Stimulated activated CD8-positive, alpha-beta memory T cell treated with anti-CD3 and anti-CD28 coated beads, Interleukin-7, amount 100 ng/mL, for 4 hours (primary cell): ENCODE results near the gene CLEC18B.
"Not testable (repeated sequence)": the region's sequence is repeated elsewhere in the genome, so short reads cannot be mapped to it uniquely, and the experiment has no call there.

Experiments used
- DNase-seq, 2 donors: peaks; one replicate each; pipeline ENCODE4 v3.0.0-alpha.2; 2020; ENCODE audit warnings: low read depth in 2 of 2

Gene CLEC18B

DNA sequence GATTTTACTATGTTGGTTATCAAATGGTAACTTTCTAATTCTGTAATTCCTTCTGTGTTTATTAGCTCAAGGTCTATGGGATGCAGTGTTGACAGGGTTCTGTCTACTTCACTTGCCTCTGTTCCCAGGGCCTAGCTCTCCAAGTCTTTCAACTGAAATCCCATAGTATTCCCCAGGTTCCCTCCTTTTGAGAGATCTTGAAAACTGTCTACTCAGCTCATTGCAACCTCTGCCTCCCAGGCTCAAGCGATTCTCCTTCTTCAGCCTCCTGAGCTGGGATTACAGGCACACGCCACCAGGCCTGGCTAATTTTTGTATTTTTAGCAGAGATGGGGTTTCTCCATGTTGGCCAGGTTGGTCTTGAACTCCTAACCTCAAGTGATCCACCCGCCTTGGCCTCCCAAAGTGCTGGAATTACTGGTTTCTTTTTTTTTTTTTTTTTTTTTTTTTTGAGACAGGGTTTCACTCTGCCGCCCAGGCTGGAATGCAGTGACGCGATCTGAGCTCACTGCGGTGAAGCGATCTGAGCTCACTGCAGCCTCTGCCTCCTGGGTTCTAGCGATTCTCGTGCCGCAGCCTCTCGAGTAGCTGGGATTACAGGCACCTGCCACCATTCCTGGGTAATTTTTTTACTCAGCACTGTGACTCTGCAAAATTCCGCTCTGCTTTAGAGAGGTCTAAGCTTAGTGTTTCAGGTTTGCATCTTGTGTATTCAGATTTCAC is 22.5 kb upstream of the CLEC18B start:
- not testable (repeated sequence) for DNase-seq

- DNase-seq: no peak
These were observed 18.4 kb upstream of the CLEC18B start for GRCh38 chr16:74439685-74440084.

DNA sequence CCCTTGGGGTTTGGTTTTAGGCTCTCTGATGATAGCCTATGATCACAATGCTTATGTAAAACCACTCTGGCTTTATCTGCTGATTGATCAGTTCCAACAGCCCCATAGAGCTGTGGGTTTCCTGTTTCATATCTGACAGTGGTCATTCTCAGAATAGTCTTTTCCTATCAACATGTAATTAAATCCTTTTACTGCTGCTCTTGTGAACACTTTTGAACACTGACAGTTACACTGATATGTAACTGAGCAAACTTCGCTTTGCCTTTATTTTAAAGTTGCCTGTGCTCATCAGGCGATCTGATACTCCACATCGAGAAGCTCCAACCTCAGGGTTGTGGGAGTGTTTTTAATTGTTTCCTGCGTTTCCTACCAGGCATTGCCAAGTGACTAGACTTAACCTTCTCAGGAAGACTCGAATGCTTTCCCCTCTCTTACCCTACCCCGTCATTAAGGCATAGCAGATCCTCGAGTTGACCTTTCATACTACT is 17.3 kb upstream of the CLEC18B start:
- DNase-seq: no peak

GRCh38 chr16:74431516-74431915 is 10.2 kb upstream of the CLEC18B start:
- DNase-seq: no peak

DNA sequence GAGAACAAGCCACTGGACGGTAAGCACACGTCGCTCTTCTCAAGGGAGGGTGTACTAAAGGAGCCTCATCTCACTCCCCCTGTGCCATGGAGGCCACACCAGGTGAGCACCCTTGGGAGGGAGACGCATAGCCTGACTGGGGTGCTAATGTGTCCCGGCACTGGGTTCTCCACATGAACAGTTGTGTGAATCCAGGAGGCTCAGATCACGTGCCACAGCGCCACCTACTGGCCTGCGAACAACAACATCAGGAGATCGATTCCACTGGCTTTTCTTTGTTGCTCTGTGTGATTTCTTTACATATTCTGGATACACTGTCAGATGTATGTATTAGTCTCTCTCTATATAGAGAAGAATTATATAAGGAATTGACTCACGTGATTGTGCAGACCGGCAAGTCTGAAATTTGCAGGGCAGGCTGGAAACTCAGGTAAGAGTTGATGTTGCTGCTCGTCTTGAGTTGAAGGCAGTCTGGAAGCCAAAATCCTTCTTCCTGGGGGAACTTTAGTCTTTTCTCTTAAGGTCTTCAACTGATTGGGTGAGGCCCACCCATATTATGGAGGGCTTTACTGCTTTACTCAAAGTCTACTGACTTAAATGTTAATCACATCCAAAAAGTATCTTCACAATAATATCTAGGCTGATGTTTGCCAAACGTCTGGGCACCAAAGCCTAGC is 8.9 kb upstream of the CLEC18B start:
- peak; percentile 25 to 39 for DNase-seq

- DNase-seq: not testable (repeated sequence)
These were observed 7.2 kb upstream of the CLEC18B start for GRCh38 chr16:74428493-74428892.

DNA sequence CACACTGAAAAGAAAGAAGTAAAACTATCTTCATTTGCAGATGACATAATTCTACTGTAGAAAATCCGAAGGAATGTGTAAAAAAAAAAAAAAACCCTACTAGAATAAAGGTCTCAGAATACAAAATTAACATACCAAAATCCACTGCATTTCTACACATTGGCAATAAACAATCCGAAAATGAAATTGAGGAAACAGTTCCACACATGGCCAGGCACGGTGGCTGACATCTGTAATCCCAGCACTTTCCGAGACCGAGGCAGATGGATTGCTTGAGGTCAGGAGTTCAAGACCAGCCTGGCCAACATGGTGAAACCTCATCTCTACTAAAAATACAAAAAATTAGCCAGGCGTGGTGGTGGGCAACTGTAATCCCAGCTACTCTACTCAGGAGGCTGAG is 4.5 kb upstream of the CLEC18B start:
- DNase-seq: not testable (repeated sequence)

DNA sequence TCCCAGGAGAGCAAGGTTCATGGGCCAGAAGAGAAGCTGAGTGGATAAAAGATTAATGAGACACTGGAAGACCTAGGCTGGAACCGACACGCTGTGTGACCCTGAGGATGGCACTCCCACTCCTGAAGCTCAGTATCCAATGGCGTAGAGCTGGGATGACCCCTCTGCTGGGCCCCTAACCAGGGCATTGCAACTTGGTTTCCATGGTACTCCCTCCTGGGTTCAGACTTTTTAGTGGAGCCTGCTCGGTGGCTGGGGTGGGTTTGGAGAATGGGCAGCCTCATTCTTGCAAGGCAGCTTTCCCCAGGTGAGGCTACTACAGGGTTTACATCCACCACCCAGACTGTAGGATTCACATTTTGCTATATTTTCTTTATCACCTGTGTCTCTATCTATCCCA is 2.4 kb upstream of the CLEC18B start:
- not testable (repeated sequence) for DNase-seq

DNA sequence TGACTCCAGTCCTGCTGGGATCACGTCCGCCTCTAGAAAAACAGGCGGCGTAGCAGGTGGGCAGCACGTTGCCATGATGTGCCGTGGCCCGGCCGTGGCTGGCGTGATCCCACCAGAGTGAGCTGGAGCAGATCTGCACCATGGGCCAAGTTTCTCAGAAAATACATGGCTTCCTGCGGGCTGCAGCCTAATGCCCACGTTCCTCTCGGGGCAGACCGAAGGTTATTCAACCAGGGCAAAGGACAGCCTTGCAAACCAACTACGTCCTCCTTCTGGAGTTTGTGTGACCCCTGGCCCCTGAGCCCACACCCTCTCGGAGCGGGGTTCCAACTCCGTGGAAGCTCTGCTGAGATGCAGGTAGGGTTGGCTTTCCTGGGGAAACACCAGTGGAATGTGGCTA is 808 bp upstream of the CLEC18B start:
- DNase-seq: not testable (repeated sequence)

GRCh38 chr16:74421482-74421785 is 156 bp upstream of the CLEC18B start:
- not testable (repeated sequence) for DNase-seq

DNA sequence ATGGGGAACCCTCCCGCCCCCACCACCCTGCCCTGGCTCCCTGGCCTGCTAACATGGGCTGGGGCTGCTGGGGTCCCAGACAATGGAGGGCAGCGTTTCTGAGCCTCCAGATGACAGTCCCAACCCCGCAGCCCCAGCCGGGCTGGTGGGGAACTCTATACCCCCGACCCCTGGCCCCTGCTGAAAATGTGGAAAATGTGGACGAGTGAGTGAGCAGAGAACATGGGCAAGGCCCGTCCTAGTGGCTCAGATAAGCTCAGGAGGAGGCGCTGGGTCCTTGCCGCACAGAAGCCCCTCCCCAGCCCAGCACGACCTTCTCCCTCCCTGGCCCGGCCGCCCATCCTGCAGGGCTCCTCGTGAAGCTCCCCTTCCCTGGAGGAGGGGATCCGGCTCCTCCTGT is 1.5 kb downstream of the CLEC18B start:
- DNase-seq: not testable (repeated sequence)

DNA sequence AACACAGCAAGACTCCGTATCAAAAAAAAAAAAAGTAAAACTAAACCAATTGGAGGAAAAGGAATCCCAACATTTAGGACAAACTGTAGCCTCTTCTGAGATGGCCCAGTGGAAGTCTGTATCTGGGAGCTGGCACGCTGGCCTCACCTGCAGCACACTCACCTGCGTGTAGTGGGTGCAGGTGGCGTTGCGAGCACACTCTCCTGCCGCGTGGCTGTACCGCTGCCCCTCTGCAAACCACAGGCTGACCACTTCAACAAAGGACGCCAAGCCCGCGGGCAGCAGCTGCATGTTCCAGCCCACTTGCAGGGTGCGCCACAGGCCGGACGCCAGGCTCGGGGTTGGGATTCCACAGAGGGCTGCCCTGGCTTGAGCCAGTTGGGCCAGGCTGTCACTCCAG is 3.4 kb downstream of the CLEC18B start:
- not testable (repeated sequence) for DNase-seq

- DNase-seq: not testable (repeated sequence)
These were observed 7.4 kb downstream of the CLEC18B start for GRCh38 chr16:74413920-74414319.

DNA sequence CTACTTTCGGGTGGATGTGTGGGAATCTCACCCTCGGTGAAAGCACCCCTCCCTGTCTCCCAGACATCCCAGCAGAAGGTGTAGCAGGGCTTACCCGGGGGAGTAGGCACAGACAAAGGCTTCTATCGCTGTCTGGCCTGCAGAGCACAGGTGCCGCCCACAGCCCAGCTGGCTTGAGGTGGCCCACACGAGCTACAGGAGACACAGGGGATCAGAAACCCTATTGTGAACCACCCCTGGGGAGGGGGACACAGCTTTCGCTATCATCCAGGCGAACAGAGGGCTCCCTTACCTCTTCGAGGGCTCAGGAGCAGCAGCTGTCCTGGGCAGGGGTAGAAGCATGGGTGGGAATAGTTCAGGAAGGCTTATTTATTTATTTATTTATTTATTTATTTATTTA is 7.8 kb downstream of the CLEC18B start:
- not testable (repeated sequence) for DNase-seq

- not testable (repeated sequence) for DNase-seq
These were observed 8.4 kb downstream of the CLEC18B start for GRCh38 chr16:74412775-74413390.

DNA sequence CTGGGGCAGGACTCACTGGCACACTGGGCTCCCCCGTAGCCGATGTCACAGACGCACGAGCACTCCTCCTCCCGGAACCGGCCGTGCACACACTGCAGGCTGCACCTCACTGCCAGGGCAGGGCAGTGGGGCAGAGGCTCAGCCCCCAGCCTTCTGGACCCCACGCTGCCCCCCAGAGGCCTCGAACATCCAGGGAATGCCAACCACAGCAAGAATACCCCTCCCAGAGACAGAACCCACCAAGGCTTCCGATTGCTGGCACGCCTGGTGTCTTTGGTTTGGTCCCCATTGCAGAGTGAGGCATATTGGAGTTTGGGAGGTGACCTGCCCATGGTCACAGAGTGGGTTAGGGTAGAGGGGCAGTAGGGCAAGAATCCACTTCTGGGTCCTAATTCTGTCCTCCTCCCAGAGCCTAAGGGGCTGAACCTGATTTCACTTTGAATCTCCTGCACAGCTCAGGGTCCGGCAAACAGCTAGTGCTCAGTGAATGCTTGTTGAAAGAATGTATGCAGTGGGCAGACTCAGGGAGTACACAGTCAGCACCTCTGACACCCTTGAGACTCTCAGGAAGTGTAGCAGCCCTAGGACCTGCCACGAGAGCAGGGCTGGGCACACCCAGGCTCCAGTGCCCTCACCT is 9.0 kb downstream of the CLEC18B start:
- DNase-seq: not testable (repeated sequence)

DNA sequence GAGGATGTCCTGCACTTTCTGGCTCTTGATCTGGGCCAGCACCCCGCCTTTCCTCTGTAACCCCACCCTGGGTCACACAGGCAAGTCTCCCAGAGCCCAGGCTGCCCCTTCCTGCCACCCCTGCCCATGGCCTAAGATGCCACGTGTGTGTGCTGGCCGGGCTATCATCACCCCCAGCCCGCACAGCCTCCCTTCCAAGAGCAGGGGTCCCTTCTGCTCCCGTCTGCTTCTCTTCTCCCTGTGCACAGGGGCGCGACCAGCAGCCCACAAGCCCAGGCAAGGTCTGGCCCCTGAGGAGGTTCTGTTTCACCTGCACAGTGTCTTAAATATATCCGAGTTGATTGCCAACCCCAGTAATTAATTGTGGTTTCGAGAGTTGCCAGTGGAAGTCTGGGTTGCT is 10.3 kb downstream of the CLEC18B start:
- DNase-seq: not testable (repeated sequence)

GRCh38 chr16:74410057-74410957 is 11.0 kb downstream of the CLEC18B start:
- DNase-seq: not testable (repeated sequence)

DNA sequence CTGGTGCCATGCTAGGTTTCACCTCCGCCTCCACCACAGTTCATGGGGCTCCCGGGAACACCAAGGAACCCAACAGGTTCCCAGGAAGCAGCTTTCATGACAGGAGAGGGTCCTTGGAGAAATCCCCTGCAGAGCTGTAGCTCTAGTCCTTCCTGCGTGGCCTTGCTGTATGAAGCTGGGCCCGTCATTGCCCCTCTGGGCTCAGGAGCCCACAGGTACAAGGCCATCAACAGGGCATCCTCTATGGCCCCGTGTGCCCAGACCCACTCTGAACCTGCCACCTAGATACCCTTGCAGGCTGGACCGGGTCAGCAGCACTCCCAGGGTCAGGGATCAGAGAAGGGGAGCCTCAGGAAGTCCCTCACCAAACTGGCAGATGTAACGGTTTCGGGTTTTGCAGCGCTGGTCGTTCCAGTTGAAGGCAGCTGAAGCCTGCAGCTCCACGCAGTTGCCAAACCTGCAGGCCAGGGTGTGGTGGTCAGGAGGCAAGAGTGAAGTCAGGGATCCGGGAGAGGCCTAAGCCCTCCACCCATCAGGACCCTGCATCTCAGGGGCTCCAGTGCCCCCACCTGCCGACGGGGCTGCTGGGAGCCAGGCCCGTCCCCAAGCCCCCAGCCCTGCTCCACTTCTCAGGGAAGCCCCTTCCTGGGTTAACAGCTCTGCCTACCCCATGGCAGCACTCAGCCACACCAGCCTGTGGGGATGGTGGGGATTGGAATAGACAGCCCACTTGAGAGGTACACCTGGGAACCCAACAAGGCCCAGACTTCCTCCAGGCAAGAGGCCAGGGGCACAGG is 11.9 kb downstream of the CLEC18B start:
- DNase-seq: not testable (repeated sequence)

- not testable (repeated sequence) for DNase-seq
These were observed 13.9 kb downstream of the CLEC18B start for GRCh38 chr16:74407362-74407705.
